ENCODE results near the gene DBNDD1.
"Not testable (repeated sequence)": the region's sequence is repeated elsewhere in the genome, so short reads cannot be mapped to it uniquely, and the experiment has no call there.

The DBNDD1 gene

DNA sequence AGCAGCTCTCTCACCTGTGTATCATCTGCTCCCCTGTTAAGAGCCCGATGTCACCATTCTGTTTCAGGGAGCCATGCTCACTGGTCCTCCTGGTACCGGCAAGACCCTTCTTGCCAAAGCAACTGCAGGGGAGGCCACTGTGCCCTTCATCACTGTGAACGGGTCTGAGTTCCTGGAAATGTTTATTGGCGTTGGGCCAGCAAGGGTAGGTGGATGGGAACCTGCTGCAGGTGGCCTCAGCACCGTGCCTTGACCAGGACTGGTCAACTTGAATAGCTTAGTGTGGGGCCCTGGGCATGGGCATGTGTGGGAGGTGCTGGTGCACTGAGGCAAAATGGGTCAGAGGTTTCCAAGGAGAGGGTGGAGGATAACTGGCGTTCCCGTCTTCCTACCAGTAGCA is 28.5 kb downstream of the DBNDD1 start:
- no peak for DNase-seq (ENCODE audit: low read depth in 2 of 2)

DNA sequence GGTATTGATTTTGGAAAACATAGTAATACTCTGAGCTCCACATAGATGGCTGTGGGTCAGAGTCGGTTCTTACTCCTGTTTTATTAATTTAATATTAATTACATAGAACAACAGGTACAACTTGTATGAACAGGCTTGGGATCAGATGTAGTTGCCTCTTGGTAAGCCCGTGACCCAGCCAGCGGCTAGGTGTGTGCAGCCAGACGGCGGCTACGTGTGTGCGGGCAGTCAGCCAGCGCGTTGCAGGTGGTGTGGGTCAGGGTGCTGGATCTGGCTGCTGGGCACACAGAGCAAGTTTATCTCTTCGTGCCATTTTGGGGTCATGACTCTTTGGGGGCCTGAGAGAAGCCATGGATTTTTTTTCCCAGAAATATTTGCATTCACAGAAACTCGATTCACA is 30.3 kb downstream of the DBNDD1 start:
- no peak for DNase-seq (ENCODE audit: low read depth in 2 of 2)

DNA sequence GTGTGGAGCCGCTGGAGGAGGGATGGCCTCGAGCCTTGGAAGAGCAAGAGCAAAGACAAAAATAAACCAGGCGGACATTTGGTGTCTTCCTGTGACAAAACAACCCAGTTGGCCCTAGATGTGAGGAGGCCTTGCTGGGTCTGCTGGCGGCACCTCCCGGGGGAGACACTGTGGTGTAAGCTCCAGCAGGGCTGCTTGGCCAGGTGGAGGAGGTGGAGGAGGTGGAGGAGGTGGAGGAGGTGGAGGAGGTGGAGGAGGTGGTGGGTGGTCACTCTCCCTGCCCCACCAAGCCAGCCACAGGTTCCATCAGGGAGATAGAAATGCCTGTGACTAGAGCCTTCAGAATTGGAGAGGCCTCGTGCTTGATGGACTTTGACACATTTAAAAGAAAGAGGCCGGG is 32.1 kb downstream of the DBNDD1 start:
- DNase-seq (ENCODE audit: low read depth in 2 of 2): no peak

- DNase-seq (ENCODE audit: low read depth in 2 of 2): no peak
Observed at GRCh38 chr16:89986600-89986999, 32.7 kb downstream of the DBNDD1 start.

DNA sequence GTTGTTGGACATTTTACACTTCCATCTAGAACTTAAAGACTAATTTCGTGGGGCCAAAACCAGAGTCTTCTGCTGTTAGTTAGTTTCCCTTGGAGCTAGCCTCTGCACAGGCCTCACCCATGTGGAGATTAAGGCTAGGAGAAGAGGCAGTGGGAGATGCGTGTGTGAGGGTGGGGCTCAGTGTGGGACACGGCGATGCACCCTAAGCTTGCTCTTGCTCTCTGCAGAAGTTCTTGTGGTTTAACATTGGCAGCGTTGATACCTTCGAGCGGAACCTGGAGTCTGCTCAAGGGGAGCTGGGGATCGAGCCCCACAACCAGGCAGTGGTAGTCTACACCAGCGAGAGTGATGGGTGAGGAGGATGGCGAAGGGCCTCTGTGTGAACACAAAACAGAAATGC is 34.0 kb downstream of the DBNDD1 start:
- no peak for DNase-seq (ENCODE audit: low read depth in 2 of 2)

- no peak for DNase-seq (ENCODE audit: low read depth in 2 of 2)
Observed at GRCh38 chr16:89984216-89984615, 35.0 kb downstream of the DBNDD1 start.

DNA sequence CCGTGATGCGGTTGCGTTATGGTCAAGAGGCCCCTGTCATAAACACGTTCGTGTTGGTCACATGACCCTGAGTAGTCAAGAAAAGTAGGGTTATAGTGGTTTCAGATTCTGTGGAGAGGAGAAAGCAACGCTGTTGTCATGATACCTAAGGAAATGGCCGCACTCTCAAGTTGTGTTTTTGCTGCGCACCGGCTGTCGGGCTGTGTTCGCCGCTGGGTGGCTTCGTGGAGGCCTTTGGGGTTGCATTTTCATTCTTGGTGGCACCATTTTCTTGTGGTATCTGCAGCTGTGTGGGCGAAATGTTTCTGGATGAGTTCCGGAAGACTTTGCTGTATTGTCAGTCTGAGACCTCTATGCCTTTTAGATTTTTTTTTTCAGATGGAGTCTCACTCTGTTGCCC is 35.7 kb downstream of the DBNDD1 start:
- peak in 1 of 2 donors; percentile 16 for DNase-seq (ENCODE audit: low read depth in 2 of 2)

DNA sequence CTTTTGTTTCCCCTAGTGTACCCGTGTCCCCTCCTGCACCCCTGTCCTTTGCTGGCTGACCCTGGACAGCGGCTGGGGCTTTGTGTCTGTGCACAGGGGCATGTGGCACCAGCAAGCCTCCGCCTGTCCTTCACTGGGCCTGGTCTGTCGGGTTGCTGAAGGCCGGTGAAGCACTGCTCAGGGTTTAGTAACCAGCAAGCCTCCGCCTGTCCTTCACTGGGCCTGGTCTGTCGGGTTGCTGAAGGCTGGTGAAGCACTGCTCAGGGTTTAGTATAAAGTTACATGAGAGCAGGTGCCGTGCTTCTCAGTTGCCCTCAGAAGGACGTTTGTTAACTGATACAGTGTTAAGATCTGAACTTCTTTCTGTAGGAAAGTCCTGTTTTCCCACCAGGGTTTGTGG is 36.9 kb downstream of the DBNDD1 start:
- DNase-seq (ENCODE audit: low read depth in 2 of 2): no peak

DNA sequence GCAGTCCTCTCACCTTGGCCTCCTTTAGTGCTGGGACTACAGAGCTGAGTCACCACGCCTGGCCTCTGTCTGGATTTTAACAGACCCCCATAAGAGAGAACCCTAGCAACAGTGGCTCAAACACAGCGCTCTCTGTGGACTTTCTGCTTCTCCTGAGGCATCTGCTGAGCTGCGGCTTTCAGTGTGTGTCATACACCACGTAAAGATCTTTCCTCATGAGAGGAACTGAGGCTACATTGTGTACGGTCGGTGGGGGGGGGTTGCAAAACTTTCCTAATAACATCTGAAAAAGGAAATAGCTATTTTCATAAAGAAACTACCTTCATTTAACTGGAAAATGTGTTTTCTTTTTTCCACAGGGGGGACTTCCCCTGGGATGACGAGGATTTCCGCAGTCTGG is 37.8 kb downstream of the DBNDD1 start:
- DNase-seq (ENCODE audit: low read depth in 2 of 2): peak in 1 of 2 donors; percentile 12

GRCh38 chr16:89974870-89975269 is 44.4 kb downstream of the DBNDD1 start:
- no peak for DNase-seq (ENCODE audit: low read depth in 2 of 2)

- DNase-seq (ENCODE audit: low read depth in 2 of 2): no peak
Observed at GRCh38 chr16:89973654-89974335, 45.5 kb downstream of the DBNDD1 start.

- DNase-seq (ENCODE audit: low read depth in 2 of 2): no peak
Observed at GRCh38 chr16:89973235-89973634, 46.0 kb downstream of the DBNDD1 start.

GRCh38 chr16:89972244-89973234 is 46.7 kb downstream of the DBNDD1 start:
- DNase-seq (ENCODE audit: low read depth in 2 of 2): peak; percentile 86 to 87

DNA sequence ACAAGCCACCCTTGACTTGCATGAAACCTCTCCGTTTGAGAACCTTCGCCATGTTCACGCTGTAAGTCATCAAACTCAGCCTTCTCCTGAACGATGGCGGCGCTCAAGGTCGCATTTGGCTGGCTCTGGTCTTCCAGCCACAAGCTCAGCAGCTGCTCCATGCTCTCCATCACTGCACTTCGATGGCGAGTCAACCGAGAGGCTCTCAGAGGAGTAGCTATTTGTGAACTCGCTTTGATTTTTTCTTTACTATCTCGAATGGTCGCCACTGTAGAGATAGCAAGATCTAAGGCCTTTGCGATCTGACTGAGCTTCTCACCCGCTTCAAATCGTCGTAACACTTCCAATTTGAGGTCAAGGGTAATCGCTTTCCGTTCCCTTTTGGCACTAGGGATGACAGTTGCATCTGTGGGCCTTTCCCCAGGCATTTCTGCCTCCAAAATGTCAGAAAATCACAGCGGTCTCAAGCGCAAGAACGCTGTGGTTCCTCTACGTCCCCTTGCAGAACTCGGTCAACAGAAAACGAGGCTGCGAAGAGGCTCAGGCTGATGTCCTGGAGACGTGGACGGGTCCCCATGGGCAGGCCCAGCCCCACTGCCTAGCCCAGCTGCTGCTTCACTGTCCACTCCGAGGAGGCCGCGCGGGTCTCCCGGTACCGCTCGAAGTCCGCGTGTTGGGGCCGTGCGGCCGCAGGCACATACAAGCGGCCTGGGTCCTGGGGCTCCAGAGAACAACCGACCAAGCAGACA is 47.6 kb downstream of the DBNDD1 start:
- DNase-seq (ENCODE audit: low read depth in 2 of 2): no peak

DNA sequence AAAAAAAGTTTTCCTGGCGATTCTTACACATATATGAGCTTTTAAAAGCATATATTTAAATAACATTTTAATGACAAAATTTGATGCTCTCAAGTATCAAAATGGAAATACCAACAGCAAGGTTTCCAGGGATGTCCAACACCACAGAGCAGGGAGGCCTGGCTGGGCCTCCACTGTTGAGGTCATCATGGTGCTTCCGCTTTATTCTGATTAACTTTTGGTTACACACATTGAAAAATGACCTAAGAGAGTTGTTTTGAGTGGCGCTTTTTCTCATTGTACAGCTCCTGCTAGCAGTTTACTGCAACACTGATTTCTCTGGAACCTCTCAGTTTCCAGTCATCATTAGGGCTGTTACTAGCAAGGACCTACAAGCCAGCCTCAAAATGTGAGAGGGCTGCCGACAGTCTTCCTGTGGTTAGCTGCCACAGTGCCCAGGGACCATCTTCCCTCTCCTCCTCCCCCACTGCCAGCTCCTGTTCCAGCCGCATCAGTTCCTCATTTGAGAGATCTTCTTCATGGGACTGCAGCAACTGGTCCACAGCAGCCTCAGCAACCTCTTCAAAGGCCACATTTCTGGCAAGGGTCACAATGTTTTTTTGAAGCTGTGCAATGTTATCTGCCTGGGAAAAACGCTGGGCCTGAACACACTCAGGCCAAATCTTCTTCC is 49.4 kb downstream of the DBNDD1 start:
- DNase-seq (ENCODE audit: low read depth in 2 of 2): no peak

- not testable (repeated sequence) for DNase-seq (ENCODE audit: low read depth in 2 of 2)
Observed at GRCh38 chr16:89968074-89968473, 51.2 kb downstream of the DBNDD1 start.

DNA sequence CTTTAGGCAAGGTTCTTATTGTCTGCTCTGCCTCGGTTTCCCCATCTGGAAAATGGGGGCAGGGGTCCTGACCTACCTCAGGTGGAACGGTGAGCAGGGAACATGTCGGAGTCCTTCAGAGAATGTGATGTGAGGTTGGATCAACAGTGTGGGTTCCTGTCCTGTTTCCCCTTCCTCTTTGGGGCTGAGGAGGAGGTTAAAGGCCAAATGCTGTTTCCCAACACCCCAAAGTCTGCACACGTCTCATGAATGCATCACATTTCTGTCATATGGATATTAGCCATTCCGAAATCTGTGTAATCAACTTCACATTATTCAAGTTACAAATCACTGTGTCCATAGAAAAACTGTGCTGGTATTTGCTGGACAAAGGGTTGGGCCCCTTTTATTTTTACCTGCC is 51.8 kb downstream of the DBNDD1 start:
- DNase-seq (ENCODE audit: low read depth in 2 of 2): not testable (repeated sequence)

DNA sequence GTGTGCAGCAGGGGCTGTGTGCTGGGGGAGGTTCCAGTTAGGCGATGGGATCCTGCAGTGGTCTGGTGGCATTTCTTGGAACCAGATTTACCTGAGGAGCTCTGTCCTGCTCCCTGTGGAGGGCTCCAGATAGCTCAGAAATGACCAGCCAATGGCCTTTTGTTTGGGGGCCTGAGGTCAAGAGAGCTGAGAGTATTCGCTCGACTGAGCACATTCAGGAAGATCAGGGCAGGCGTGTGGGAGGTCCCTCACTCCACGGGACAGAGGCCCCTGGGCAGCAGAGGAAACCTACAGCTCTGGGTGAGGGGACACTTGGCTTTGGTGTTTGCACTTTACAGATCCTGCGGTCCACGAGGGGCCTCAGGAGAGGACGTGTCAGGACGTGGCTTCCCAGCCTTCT is 52.5 kb downstream of the DBNDD1 start:
- DNase-seq (ENCODE audit: low read depth in 2 of 2): no peak

GRCh38 chr16:89965447-89966225 is 53.6 kb downstream of the DBNDD1 start:
- DNase-seq (ENCODE audit: low read depth in 2 of 2): no peak

DNA sequence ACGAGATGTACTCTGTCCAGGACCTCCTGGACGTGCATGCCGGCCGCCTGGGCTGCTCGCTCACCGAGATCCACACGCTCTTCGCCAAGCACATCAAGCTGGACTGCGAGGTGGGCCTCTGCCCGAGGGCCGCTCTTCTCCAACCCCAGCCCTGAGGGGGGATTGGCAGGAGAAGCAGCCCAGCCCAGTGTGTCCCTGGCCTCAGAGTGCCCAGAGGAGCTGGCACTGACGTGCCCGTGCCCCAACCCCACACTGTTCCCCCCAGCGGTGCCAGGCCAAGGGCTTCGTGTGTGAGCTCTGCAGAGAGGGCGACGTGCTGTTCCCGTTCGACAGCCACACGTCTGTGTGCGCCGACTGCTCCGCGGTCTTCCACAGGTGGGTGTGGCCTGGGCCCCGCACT is 55.1 kb downstream of the DBNDD1 start:
- no peak for DNase-seq (ENCODE audit: low read depth in 2 of 2)
